ENCODE data around the gene PDLIM1.

The PDLIM1 gene

GRCh38 chr10:95287281-95287680, 3.5 kb downstream of the PDLIM1 start:
- no peak for DNase-seq

DNA sequence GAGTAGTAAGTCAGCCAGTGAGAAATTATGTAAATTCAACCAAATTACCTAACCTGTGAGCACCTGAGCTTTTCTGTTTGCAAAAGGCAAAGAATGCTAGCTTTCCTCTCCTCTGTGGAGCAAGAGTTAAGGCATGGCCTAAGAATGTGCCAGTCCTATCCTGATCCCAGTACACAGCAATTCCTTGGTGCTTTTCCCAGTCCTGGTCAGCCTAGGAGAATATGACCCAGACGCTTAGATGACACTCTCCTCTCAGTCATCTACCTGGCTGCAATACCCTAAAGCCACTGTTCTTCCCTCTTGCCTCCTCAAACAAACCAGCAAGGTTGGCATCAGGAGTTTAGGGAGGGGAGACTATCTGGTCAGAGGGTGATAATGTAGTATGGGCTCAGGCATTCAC, 4.1 kb downstream of the PDLIM1 start:
- no peak for DNase-seq

GRCh38 chr10:95285556-95285955, 5.2 kb downstream of the PDLIM1 start:
- DNase-seq = no peak

GRCh38 chr10:95284807-95285206, 6.0 kb downstream of the PDLIM1 start:
- DNase-seq = no peak

- DNase-seq = no peak
Observed at GRCh38 chr10:95282107-95282506, 8.7 kb downstream of the PDLIM1 start.

DNA sequence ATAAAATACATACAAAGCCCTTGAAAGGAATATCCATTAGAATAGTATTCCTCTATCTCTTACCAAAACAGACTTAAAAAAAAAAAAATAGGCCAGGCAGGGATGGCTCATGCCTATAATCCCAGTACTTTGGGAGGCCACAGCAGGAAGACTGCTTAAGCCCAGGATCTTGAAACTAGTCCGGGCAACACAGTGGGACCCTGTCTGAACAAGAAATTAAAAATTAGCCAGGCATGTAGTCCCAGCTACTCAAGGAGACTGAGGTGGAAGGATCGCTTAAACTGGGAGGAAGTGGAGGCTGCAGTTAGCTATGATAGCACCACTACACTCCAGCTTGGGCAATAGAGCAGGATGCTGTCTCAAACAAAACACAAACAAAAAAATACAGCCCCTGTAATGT, 9.6 kb downstream of the PDLIM1 start:
- no peak for DNase-seq

DNA sequence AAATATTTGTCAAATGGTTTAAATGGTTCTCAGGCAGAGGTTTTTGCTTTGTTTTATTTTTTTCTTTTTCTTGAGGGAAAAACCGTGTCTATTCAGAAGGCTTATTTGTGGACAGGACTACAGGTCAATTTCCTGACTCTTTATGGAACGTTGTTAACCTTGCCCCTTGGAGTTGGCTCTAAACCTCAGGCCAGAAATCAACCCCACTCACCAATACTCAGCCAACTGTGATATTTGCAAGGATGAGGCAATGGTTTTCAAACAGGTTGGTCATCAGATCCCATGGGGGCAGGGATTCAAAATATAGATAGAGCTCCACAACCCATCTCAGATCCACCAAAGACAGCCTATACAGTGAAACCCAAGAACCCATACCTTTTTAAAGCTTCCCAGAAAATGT, 10.2 kb downstream of the PDLIM1 start:
- DNase-seq = no peak

- DNase-seq = no peak
Observed at GRCh38 chr10:95279042-95279820, 11.6 kb downstream of the PDLIM1 start.

DNA sequence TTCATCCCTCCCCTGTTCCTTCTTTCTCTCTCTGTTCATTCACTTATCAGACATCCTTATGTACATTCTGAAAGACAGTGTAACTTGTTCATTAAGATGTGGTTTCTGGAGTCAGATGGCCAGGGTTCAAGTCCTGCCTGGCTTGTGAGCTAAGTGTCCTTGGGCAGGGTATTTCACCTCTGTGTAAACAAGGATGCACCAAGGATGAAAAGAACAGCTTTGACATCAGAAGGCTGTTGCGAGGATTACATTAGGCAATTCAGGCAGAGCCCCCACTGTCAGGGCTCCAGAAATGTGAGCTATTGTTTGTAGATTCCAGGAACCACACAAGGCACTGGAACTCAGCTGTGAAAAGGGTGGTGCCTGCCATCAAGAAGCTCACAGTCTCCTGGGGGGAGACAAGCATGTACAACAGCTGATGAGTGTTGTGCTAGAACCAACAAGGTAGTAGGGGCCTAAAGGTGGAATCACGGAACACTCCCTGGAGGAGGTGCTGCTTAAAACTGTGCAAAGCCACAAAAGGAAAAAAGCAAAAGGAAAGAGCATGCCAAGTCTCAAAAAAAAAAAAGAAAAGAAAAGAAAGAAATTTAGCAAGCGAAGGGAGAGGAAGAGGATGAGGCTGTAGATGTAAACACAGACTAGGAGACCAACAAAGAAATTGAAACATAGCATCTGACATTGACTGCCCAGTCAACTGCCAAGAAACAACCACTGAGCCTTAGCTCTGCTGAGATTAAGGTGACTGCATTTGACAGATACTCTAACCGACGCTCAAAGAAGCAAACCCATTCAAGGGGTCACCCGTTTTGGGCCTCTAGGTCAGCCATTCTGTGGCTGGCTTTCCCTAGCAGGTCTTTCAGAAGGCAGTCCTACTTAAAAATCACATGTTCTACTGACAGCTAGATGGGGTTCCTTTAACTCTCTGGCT, 12.5 kb downstream of the PDLIM1 start:
- DNase-seq = no peak

GRCh38 chr10:95277614-95278013, 13.2 kb downstream of the PDLIM1 start:
- no peak for DNase-seq

DNA sequence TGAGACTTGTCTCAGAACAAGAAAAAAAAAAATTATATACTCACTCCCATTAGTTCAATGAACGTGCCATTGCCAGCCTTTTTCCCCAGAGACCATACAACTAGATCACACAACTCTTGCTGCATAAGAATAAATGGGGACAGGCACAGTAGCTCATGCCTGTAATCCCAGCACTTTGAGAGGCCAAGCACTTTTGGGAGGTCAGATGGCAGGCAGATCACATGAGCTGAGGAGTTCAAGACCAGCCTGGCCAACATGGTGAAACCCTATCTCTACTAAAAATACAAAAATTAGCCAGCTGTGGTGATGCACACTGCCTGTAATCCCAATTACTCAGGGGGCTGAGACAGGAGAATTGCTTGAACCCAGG, 13.6 kb downstream of the PDLIM1 start:
- DNase-seq = no peak

DNA sequence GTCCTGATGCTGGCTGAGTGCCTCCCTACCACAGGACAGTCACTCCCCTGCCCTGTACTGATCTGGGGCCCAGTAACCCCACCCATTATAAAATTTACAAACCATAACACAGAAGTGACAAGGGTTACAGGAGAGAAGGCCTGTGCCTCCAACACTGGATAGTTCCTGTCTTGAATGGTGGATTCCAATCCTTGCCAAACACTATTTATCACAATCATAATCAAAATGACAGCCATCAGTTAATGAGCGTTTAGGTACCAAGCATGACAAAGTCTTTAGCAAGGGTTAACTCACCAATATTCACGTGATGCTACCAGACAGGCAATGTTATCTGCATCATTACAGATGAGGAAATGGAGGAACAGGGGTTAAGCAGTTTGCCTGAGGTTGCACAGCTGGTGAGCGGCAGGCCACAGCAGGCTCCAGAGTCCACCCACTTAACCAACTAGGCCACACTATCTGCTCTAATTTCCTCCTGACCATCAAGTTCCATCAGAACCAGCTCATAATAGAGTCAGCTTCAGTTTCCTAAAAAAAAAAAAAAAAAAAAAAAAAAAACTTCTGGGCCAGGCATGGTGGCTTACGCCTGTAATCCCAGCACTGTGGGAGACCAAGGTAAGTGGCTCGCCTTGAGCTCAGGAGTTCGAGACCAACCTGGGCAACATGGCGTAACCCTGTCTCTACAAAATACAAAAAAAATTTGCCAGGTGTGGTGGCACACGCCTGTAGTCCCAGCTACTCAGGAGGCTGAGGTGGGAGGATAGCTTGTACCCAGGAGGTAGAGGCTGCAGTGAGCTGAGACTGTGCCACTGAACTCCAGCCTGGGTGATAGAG, 14.2 kb downstream of the PDLIM1 start:
- no peak for DNase-seq

DNA sequence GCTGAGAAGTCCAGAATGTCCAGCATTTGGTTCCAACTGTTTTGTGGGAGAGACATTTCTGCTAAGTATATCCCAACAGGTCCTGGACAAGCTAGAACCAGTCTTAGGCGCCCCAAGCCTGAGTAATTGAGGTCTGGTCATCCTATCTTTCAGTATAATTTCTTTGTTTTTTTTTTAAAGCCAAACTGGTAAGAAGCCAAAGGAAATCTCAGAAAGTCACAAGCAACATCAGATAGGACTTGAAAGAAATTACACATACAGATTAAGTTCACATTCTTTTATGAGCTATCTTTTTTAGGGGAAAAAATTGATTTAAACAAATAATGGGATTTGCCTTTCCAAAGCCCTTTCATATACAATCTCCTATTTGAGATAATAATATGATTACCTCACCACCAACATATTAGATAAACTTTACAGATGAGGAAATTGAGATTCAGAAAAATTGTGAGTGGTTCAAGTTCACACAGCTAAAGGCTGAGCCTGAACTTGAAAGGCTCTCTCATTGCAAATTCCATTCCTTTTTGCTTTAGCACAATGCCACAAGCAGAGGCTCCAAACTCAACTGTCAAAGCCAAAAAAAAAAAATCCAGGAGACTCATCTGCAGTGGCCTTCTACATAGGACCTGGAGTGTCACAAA, 15.0 kb downstream of the PDLIM1 start:
- no peak for DNase-seq

DNA sequence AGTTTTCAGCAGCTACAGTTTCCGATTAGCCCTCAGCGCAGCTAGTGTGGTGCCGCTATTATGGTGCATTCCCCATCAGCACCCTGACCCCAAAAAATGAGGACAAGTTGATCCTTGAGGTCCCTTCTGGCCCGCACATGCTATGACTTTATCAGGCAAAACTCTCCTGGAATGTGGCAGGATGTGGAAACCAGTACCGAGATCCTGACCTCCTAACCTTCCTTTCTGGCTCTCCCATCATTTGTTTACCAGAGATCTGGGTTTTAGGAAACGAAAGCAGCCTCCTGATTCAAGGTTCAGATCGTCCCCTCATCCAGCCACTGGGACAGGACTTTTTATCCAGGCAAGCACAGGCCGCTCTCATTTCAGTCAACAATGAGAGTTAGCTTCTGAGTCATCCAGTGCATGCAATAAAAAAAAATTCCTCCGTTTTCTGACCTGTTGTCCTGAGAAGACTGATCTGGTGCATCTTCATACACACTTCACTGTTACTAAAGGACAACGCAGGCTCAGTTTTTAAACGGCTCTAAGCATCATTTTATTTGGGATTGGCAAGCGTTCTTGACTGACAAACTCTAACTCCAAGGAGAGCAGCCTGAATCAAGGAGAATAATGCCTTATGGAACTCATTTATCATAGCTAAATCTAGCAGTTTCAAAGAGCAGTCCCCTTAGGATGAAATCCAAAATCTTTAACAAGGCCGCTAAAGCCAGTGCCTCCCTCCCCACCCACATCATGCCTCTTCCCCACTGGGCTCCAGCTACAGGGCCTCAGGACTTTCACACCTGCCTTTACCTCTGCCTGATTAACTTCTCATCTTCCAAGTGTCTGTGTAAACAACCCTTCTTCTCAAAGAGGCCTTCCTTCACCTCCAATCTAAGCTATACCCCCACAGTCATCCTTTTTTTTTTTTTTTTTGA, 17.1 kb downstream of the PDLIM1 start:
- DNase-seq = no peak

DNA sequence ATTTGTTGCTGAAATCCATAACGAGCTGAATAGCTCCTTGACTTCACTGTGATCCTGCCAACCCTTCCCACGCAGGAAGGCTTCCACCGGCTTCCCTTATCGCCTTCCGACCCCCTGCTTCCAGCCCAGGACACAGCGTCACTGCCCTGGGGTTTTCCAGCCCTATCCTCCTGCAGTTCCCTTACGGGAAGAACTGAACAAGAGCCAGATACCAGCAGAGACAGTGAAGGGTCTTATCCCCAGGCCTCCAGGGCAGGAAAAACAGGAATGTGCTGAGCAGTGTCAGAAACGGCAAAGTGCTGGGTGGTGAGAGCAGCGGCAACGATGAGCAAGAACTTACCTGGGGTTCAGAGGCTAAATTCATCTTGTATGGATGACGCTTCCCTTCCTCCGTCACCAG, 22.4 kb downstream of the PDLIM1 start:
- DNase-seq = no peak

- no peak for DNase-seq
Observed at GRCh38 chr10:95267251-95267650, 23.6 kb downstream of the PDLIM1 start.

GRCh38 chr10:95266674-95267095, 24.1 kb downstream of the PDLIM1 start:
- no peak for DNase-seq

- DNase-seq = no peak
Observed at GRCh38 chr10:95265572-95265971, 25.2 kb downstream of the PDLIM1 start.

DNA sequence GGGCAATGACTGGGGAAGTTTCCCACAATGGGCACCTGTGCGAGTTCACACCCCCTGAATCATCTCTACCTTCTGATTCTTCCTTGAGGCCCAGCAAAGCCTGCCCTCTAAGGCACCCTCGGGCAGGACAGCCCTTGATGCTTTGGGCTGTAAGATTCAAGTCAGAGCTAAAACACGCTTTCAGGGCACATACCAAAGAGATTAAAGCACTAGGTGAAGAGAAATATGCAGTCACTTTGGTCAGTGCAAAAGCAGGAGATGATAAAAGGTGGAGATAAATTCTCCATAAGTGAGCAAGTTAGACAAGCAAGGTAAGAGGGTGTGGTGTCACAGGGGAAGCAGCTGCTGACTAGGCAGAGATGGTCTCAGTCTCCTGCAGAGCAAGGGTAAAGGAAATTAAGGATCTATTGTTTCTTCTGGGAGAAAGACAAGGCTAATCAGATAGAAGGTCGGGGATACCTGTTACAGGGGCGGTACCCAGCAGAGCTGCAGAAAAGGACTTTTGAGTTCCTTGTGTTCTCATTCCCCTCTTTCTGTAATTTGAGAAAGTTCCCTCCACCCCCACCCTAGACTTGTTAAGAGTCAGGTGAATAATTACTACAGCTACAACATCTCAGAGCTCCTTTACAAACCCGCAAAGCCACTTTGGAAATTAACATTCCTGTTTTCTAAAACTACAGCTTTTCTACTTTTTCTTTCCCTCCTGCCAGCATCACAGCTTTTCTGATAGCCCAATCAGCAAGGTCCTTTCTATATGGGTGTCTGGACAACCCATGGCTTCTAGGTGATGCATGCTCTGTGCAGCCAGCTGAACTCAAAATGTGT, 26.4 kb downstream of the PDLIM1 start:
- DNase-seq = no peak

DNA sequence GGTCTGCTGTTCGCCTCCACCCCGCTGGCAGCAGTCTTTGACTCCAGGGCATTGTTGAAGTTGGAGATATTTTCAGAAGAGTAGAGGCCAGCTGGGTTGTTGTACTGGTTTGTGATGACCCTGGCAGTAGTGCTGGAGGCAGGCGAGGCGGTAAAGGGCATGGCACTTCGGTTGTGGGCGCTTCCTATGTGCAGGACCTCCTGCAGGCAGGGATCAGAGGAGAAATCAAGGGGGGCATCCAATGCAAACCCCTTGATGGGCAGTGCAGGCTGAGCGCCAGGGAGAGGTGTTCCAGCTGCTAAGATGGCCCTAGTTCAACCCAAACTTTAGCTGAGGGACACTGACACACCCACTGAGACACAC, 27.0 kb downstream of the PDLIM1 start:
- DNase-seq = no peak
